T-helper 2 cell treated with Interferon-gamma antibody and Interleukin-4, amounts not matched to agents 5 μg/mL and 100 μg/mL, for 36 hours (primary cell): ENCODE results near the gene SLC18B1.

Source experiments
- DNase-seq: peaks from one replicate; pipeline ENCODE4 v3.0.0; 2021; ENCODE audit warnings: low spot score
- H3K27ac Mint-ChIP-seq: one replicate; pipeline ENCODE4 v1.8.0; 2021; ENCODE audit warnings: mild to moderate bottlenecking, mixed read lengths
- H3K27me3 Mint-ChIP-seq: one replicate; pipeline ENCODE4 v1.8.0; 2021; ENCODE audit warnings: low read depth, mixed read lengths
- H3K36me3 Mint-ChIP-seq: one replicate; pipeline ENCODE4 v1.8.0; 2021; ENCODE audit warnings: low read depth, mixed read lengths
- H3K4me1 Mint-ChIP-seq: one replicate; pipeline ENCODE4 v1.8.0; 2021; ENCODE audit warnings: low read depth, mixed read lengths
- H3K4me3 Mint-ChIP-seq: one replicate; pipeline ENCODE4 v1.8.0; 2022; ENCODE audit warnings: mild to moderate bottlenecking, moderate library complexity, mixed read lengths
- H3K9me3 Mint-ChIP-seq: one replicate; pipeline ENCODE4 v1.8.0; 2021; ENCODE audit warnings: mixed read lengths

Gene SLC18B1

DNA sequence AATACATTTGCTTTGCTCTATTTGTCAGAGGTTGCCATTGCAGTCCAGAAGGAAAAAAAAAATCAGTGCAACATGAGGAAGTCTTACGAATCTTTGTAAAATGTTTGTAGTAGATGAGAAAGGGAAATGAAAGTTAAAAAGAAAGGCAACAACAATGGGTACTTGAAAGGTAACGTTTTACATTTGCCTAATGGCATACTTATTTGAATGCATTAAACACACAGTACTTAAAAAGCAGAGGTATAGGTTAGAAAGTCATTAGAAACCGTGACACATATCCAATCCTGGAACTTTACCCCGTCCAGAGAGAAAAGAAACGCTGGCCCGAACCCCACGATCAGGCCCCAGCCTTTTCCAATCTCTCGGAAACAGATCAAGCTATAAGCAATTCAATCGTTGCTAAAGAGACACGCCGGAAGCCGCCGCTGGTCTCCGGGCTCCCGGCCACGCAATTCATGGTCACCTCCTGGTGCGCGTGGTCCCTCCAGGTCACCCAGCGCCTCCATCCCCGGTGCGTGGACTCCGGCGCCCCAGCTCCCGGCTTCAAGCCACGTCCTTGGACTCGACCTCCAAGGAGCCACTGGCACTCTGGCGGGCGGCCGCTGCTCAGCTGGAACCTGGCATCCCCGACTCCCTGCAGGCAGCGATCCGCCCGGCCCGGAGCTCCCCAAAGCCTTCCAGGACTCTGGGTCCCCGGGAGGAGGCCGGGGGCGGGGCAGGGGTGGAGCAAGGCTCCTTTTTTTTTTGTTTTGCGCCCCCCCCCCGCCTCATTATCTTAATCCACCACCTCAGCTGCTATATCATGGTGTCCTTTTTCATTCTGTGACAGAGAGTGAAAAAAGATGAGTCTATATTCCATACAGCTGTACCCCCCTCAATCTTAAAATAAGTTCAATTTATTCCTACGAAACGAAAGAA lies at the start of gene SLC18B1:
Gene SLC18B1, minus strand, starts transcription at position 687 of the 918 bp plus-strand sequence. Its CDS starts 181 bp downstream, at position 506.
- no peaks in the 10 kb centered on the region for H3K27me3 Mint-ChIP-seq
- no peak within 1 kb of the TSS for H3K4me3 Mint-ChIP-seq
- no peaks in the 10 kb centered on the region for H3K9me3 Mint-ChIP-seq
- H3K27ac Mint-ChIP-seq = peak within 1 kb of the TSS; percentile 89
- peak; percentile 25 for DNase-seq
- H3K36me3 Mint-ChIP-seq = peaks cover 5% of the 10 kb centered on the region
- H3K4me1 Mint-ChIP-seq = peaks cover 17% of the 10 kb centered on the region

DNA sequence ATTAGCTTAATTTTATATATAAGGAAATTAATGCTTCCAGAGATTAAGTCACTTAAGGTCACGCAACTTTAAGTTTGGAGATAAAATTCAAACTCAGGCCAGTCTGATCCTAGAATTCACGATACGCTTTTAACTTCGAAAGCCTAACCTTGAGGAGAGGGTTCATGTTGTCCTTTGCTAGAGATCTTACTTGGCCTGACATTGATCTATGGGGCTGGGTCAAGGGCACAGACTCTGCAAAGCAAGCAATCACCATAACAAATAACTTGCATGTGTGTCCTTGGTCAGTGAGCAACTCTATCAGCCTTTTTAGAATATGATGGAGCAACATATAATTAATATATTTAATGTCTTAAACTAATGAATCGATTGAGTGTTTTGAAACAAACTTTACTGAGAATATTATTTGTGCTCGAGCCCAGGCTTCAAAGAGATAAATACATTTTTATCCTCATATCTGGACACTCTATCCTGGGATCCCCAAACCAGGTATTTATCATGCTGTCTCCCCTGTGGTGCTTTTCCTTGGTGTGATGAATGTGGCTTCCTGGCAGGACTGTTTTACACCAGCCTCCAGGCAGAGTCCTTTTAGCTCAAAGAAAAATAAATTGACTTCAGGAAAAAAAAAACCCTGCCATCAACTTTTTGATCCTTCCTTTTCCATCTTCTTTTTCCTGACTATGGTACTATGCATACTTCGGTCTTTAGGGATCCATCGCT lies 45.0 kb upstream of the SLC18B1 start:
- no peak for DNase-seq
- Mint-ChIP-seq H3K9me3 (no peaks in the 10 kb centered on the region), H3K36me3 (no peaks in the 10 kb centered on the region), H3K4me1 (no peaks in the 10 kb centered on the region), H3K27ac (no peak overlapping the region), H3K4me3 (no peak overlapping the region), H3K27me3 (peaks cover 7% of the 10 kb centered on the region)

DNA sequence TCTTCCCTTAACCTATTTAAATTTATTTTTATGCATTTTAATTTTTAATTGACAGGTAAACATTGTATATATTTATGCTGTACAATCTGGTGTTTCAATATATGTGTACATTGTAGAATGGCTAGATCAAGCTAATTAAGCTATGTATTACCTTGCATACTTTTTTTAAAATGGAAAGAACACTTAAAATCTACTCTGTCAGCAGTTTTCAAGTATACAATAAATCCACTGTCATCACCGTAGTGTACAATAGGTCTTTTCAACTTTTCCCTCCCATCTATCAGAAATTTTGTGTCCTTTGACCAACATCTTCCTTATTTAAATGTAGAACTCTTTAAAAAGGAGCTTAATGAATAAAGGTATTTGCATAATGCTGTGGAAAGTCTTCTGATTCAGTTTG lies 43.5 kb upstream of the SLC18B1 start:
- DNase-seq = no peak
- H3K4me3 Mint-ChIP-seq = no peak overlapping the region
- H3K9me3 Mint-ChIP-seq = no peaks in the 10 kb centered on the region
- peaks cover 7% of the 10 kb centered on the region for H3K27me3 Mint-ChIP-seq
- no peaks in the 10 kb centered on the region for H3K4me1 Mint-ChIP-seq
- H3K36me3 Mint-ChIP-seq = no peaks in the 10 kb centered on the region
- no peak overlapping the region for H3K27ac Mint-ChIP-seq

DNA sequence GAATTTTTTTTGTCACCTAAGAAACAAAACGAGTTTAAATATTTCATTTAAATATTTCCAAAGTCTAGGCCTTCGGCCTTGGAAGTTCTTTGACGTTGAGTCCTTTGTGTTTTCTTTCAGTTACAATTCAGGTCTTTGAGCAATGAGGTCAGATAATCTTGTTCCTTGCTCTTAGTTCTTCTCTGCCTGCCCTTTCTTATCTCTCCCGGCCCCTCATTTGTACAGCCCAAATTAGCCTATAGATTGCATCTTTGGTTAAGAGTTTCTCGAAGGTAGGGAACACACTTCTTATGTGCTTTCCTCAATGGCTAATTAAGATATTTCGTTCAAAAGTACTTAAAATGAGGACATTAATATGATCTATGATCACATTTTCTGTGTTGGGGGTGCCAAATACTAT lies 34.5 kb upstream of the SLC18B1 start:
- Mint-ChIP-seq H3K27ac (no peak overlapping the region), H3K4me1 (no peaks in the 10 kb centered on the region), H3K27me3 (peaks cover 10% of the 10 kb centered on the region), H3K9me3 (no peaks in the 10 kb centered on the region), H3K36me3 (no peaks in the 10 kb centered on the region), H3K4me3 (no peak overlapping the region)
- no peak for DNase-seq

DNA sequence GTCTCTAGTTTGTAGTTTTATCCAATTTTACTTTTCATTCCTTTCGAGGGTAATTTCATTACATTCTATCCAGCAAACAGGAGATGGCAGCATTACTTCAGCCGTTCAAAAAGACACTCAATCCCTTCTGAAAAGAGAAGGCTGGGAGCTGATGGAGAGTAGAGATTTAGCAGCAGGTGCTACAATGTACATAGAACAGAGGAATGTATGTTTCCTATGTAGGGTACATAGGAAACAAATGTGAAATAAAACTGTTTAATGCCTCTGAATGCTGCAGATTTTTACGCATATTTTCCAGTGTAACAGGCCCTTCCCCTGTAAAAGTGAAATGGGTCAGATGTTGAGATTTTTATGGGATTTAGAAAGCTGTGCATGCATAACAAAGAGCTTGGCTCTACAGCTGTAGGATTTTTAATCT lies 31.9 kb upstream of the SLC18B1 start:
- Mint-ChIP-seq H3K27ac (no peak overlapping the region), H3K4me1 (no peaks in the 10 kb centered on the region), H3K27me3 (peaks cover 10% of the 10 kb centered on the region), H3K36me3 (no peaks in the 10 kb centered on the region), H3K9me3 (no peaks in the 10 kb centered on the region), H3K4me3 (no peak overlapping the region)
- DNase-seq = no peak

DNA sequence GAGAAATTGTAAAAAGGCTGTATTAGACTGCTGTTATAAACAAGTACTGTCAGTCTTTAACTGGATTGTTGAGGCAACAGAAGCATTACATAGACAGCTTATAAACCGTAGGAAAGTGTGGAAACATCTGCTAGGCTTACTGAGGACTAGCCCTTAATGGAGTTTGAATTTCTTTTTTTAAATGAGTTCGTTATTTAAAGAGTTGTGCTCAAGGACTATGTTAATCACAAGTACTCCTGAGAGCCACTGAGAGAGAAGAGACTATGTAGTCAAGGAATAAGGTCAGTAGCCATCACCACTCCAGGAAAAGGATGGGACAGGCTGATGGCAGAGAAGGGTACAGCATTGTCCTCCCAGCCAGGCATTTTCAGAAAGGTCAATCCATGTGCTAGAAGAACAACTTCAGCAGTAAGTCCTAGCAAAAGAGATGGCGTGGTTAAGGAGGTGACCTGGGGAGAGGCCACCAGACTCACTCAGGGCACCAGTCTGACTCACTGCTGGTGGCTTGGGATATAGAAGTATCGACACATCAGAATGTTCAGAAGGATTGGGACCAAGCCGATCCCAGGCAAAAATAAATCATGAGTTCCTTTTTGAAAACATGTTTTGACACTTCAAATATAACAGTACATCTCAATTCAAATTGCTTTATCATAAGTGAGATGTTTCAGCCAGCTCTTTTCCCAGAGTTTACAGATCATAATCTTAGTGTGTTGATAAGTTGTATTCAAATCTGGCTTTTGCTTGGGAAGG lies 22.4 kb upstream of the SLC18B1 start:
- Mint-ChIP-seq H3K4me3 (no peak overlapping the region), H3K4me1 (peaks cover 23% of the 10 kb centered on the region), H3K9me3 (no peaks in the 10 kb centered on the region), H3K36me3 (peaks cover 40% of the 10 kb centered on the region), H3K27ac (no peak overlapping the region), H3K27me3 (no peaks in the 10 kb centered on the region)
- no peak for DNase-seq

DNA sequence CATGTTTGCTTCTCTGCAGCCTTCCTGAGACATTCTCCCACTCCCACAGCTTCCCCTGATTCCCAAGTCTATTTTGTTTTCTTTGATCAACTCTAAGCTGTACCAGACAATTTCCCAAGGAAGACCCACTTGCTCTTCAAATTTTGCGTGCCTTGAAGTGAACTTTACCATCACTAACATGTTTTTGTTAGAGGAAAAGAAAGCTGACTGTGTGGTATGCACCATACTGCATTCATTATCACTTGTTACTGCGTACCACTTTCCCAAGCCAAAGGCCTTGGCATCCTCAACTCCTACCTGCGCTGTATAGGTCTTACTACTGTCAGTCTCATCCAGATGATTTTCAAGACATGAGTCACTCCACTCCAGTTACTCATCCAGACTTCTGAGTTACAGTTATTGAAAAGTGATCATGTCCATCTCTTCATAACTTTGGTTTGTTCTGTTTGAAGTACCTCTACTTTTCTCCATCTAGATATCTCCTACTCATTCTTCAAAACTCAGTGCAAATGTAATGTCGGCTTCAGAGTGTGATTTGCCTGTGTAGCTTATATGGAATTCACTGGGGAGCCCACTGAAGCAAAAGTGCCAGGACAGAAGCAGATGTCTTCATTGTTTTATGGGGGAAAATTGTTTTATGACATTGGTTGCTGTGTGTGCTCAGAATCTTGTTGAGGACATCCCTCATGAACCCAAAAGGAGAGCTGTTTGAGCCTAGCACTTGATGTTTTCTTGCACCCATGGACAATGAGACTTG lies 21.1 kb upstream of the SLC18B1 start:
- peaks cover 23% of the 10 kb centered on the region for H3K4me1 Mint-ChIP-seq
- no peaks in the 10 kb centered on the region for H3K27me3 Mint-ChIP-seq
- peak overlapping the region; percentile 78 for H3K27ac Mint-ChIP-seq
- no peaks in the 10 kb centered on the region for H3K9me3 Mint-ChIP-seq
- H3K4me3 Mint-ChIP-seq = peak overlapping the region; percentile 9
- H3K36me3 Mint-ChIP-seq = peaks cover 53% of the 10 kb centered on the region
- DNase-seq = no peak

DNA sequence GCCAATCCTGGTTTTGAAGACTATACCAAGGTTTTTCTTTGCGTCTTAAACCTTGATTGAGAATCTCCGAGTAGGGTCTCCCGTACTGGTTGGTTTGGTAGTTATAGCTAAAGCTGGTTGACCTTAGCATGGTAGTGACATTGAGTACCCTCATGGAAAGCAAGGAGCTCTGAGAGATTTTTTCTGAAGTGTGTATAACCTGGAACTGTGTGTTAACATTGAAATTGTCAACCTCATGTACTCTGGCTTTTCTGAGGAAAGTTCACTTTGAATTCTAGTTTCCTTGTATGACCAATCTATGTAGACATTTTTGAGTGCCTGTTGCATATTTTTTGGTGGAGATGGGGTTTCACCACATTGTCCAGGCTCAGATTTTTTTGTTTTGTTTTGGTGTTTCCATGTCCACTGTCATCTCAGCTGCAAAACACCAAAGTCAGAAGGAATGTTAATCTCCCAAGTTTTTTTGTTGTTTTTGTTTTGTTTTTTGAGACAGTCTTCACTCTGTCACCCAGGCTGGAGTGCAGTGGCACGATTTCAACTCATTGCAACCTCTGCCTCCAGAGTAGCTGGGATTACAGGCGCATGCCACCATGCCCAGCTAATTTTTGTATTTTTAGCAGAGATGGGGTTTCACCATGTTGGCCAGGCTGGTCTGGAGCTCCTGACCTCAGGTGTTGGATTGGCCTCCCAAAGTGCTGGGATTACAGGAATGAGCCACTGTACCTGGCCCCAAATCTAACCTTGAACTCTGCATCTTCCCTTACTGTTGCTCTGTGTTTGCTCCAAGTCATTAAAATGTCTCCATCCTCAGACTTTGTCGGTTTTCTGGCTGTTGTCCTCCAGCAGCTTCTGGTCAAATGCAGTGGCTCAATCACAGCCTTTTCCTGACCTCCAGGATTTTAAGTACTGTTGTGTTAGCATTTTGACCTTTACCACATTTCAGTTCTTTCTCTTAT lies 20.2 kb upstream of the SLC18B1 start:
- no peak for DNase-seq
- H3K4me1 Mint-ChIP-seq = peaks cover 23% of the 10 kb centered on the region
- peaks cover 56% of the 10 kb centered on the region for H3K36me3 Mint-ChIP-seq
- H3K9me3 Mint-ChIP-seq = no peaks in the 10 kb centered on the region
- no peak overlapping the region for H3K4me3 Mint-ChIP-seq
- no peaks in the 10 kb centered on the region for H3K27me3 Mint-ChIP-seq
- peak overlapping the region; percentile 78 for H3K27ac Mint-ChIP-seq

DNA sequence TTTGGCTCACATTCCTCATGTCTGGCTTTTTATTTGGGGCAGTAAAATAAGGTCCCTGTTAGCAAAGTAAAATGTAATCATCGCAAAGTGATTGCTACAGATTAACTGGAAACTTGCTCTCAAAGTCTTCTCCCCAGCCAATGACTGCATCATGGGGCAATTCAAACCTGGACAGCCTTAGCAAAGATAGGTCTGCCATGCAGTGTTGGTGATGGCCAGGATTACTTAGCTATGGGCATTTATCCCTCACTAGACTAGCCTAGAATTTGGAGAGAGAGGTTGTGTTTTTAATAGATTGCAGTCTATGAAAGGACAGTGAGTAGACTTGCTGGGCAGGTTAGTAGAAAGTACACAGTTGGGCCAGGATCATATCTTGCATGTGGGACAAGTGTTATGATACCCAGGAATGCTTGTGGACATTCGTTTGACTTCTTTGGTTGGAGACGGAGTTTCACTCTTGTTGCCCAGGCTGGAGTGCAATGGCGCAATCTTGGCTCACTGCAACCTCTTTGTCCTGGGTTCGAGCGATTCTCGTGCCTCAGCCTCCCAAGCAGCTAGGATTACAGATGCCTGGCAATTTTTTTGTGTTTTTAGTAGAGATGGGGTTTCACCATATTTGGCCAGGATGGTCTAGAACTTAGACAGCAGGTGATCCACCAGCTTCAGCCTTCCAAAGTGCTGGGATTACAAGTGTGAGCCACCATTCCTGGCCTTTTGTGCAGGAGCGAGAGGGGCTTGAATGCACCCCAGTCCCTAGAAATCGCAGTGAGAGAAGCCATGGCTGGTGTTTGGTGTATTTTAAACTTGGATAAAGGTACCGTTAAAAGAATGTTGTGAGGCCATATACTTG lies 19.3 kb upstream of the SLC18B1 start:
- DNase-seq = no peak
- no peaks in the 10 kb centered on the region for H3K9me3 Mint-ChIP-seq
- no peak overlapping the region for H3K27ac Mint-ChIP-seq
- peaks cover 56% of the 10 kb centered on the region for H3K36me3 Mint-ChIP-seq
- peak overlapping the region; percentile 24 for H3K4me3 Mint-ChIP-seq
- peaks cover 23% of the 10 kb centered on the region for H3K4me1 Mint-ChIP-seq
- H3K27me3 Mint-ChIP-seq = no peaks in the 10 kb centered on the region

DNA sequence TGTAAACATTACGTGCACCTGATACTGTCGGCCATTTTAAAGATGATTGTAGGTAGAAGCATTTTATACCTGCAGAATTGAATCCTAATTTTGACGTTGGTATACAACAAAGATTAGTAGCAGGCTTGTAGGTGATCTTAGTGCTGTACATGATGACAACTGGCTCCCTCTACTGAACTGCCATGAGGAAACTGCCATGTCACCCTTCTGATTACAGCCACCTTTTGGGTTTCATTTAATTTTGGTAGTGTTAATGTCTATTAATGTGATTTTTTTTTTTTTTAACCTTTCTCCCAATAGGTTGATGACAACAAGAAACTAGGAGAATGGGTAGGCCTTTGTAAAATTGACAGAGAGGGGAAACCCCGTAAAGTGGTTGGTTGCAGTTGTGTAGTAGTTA lies 18.2 kb upstream of the SLC18B1 start:
- H3K27me3 Mint-ChIP-seq = no peaks in the 10 kb centered on the region

DNA sequence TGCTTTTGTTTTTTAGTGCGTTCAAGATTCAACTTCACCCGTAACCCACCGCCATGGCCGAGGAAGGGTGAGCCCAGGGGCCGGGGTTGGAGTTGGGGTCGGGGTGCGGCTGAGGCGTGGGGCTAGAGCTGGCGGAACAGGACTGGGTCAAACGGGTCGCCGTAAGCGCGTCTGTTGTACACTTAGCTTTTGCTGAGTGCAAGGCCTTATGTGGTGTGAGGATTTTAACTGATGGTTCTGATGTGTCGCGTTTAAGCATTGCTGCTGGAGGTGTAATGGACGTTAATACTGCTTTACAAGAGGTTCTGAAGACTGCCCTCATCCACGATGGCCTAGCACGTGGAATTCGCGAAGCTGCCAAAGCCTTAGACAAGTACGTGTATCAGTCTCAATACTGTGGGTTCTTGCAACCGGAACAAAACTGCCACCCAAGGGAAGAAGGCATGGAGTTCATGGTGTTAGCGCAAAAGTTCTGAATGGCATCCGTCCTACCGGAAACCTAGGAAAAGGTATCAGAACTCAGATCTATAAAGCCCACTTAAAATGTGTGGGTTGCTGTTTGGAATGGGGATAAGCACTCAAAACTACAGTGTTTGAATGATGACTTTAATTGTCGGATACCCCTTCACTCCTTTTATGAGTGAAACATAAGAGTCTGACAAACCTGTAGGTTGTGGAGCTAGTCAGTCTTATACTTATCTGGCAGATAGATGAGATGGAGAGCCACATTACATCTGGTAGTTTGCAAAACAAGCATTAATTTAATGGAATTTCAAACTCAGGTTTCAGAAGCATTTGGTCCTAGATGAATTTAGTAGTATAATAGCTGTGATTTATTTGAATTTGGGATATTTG lies 16.5 kb upstream of the SLC18B1 start:
- H3K27ac Mint-ChIP-seq = peak overlapping the region; percentile 98
- DNase-seq = no peak
- H3K27me3 Mint-ChIP-seq = peaks cover 8% of the 10 kb centered on the region
- no peaks in the 10 kb centered on the region for H3K9me3 Mint-ChIP-seq
- peaks cover 25% of the 10 kb centered on the region for H3K4me1 Mint-ChIP-seq
- H3K36me3 Mint-ChIP-seq = peaks cover 56% of the 10 kb centered on the region
- H3K4me3 Mint-ChIP-seq = peak overlapping the region; percentile 94

More for the DNA sequence above, 18.2 kb upstream of the SLC18B1 start:
- H3K27ac Mint-ChIP-seq = peak overlapping the region; percentile 68
- H3K9me3 Mint-ChIP-seq = no peaks in the 10 kb centered on the region
- peak overlapping the region; percentile 94 for H3K4me3 Mint-ChIP-seq
- no peak for DNase-seq
- H3K36me3 Mint-ChIP-seq = peaks cover 56% of the 10 kb centered on the region
- peaks cover 27% of the 10 kb centered on the region for H3K4me1 Mint-ChIP-seq
